Neural progenitor cell (in vitro differentiated cells): ENCODE data around the gene SLC35F4.

Experiments used
- EZH2phosphoT487 ChIP-seq: fragments of 200-600 bp; sonication (generic); IDR thresholded peaks from 2 replicates; pipeline ENCODE4 v1.6.1; 2017; ENCODE audit warnings: antibody characterized with exemption
- TF ChIP-seq, protein P1 (sequence below): fragments of 200-600 bp; sonication (generic); IDR thresholded peaks from 2 replicates; pipeline ENCODE4 v1.5.1; 2017; ENCODE audit warnings: antibody characterized with exemption, mild to moderate bottlenecking

GRCh38 chr14:57574617-57575288, 291.1 kb downstream of the SLC35F4 start:
- TF ChIP-seq, protein P1, sequence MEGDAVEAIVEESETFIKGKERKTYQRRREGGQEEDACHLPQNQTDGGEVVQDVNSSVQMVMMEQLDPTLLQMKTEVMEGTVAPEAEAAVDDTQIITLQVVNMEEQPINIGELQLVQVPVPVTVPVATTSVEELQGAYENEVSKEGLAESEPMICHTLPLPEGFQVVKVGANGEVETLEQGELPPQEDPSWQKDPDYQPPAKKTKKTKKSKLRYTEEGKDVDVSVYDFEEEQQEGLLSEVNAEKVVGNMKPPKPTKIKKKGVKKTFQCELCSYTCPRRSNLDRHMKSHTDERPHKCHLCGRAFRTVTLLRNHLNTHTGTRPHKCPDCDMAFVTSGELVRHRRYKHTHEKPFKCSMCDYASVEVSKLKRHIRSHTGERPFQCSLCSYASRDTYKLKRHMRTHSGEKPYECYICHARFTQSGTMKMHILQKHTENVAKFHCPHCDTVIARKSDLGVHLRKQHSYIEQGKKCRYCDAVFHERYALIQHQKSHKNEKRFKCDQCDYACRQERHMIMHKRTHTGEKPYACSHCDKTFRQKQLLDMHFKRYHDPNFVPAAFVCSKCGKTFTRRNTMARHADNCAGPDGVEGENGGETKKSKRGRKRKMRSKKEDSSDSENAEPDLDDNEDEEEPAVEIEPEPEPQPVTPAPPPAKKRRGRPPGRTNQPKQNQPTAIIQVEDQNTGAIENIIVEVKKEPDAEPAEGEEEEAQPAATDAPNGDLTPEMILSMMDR: peak; percentile 26
- no peak for TF ChIP-seq EZH2phosphoT487
